NB4 (cell line): ENCODE results near the gene SLC25A21.

ENCODE experiments used
- DNase-seq: peaks from one replicate; pipeline ENCODE4 v3.0.0; 2010; ENCODE audit warnings: low read depth
- H3K4me3 ChIP-seq: one replicate; pipeline ENCODE4 v1.5.1; 2011; ENCODE audit warnings: mild to moderate bottlenecking, low read depth, low read length, moderate library complexity
- CTCF ChIP-seq: IDR thresholded peaks from one replicate; pipeline ENCODE4 v1.5.1; 2012; ENCODE audit warnings: low read depth, low read length
- MAX ChIP-seq: IDR thresholded peaks from 2 replicates; pipeline ENCODE4 v1.6.1; 2011; ENCODE audit warnings: low read depth, low read length
- MYC ChIP-seq: IDR thresholded peaks from 2 replicates; pipeline ENCODE4 v1.6.1; 2011; ENCODE audit warnings: low read depth, low read length
- POLR2A ChIP-seq: IDR thresholded peaks from 2 replicates; pipeline ENCODE4 v1.6.1; 2011; ENCODE audit warnings: mild to moderate bottlenecking; ENCODE audit not compliant: insufficient read length; ENCODE audit errors: extremely low read depth

Gene SLC25A21

GRCh38 chr14:36916668-36917067, 255.7 kb downstream of the SLC25A21 start:
- no peak for DNase-seq
- TF ChIP-seq MAX (no peak), POLR2A (no peak), MYC (no peak), CTCF (no peak)
- no peak overlapping the region for H3K4me3 ChIP-seq

- DNase-seq, result no peak
- no peak overlapping the region for H3K4me3 ChIP-seq
- no peak for TF ChIP-seq MYC
- TF ChIP-seq MAX, result no peak
- TF ChIP-seq CTCF, result no peak
- TF ChIP-seq POLR2A, result no peak
Measured at GRCh38 chr14:36915081-36915480, 257.3 kb downstream of the SLC25A21 start.

- DNase-seq, result no peak
- H3K4me3 ChIP-seq, result no peak overlapping the region
- TF ChIP-seq POLR2A (no peak), CTCF (no peak), MAX (no peak), MYC (no peak)
Measured at GRCh38 chr14:36910578-36910977, 261.8 kb downstream of the SLC25A21 start.

GRCh38 chr14:36905272-36905888, 267.0 kb downstream of the SLC25A21 start:
- no peak for TF ChIP-seq CTCF
- no peak for TF ChIP-seq MYC
- TF ChIP-seq POLR2A, result no peak
- no peak for TF ChIP-seq MAX
- no peak for DNase-seq
- no peak overlapping the region for H3K4me3 ChIP-seq

- DNase-seq, result no peak
- H3K4me3 ChIP-seq, result no peak overlapping the region
- TF ChIP-seq MYC, result no peak
- TF ChIP-seq CTCF, result no peak
- TF ChIP-seq MAX, result no peak
- TF ChIP-seq POLR2A, result no peak
Measured at GRCh38 chr14:36901861-36902260, 270.5 kb downstream of the SLC25A21 start.
